Measurements from ENCODE around the gene CKAP4. TPM values are rescaled to one million over a fixed set of nuclear protein-coding genes. Genes with fewer than 3 reads are reported as not detected.

The CKAP4 gene
- total and polyA plus RNA-seq, 2 of the 13 experiments (the other 11 are each of a cell fraction or from before 2014, with no cell fraction given): 39.2 to 70.2 TPM

DNA sequence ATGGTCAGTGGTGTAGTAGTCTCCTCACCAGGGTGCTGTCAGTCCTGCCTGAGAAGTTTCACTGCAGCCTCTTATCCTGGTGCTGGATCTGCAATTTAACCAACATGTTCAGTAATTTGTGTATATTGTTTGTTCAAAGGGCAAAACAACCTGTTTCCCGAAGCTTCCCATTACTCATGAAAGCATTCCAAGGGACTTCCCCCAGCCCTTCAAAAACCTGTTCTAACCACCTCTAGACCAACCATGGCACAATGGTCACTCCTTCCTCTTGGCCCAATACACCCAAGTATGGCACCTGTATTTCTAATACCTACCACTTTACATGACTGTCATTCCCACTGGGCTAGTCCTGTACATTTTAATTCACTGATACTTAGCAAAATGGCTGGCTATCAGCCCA, 12.1 kb downstream of the CKAP4 start (continued):
- TF ChIP-seq CCAR2 (optimal IDR thresholded peaks at IDR 0.05; ENCODE audit: low read depth, low read length) (no peak), ZSCAN21 (CRISPR knock-in tag; IDR thresholded peaks at IDR 0.05; ENCODE audit: borderline replicate concordance) (no peak)
- TF ChIP-seq, protein P1, sequence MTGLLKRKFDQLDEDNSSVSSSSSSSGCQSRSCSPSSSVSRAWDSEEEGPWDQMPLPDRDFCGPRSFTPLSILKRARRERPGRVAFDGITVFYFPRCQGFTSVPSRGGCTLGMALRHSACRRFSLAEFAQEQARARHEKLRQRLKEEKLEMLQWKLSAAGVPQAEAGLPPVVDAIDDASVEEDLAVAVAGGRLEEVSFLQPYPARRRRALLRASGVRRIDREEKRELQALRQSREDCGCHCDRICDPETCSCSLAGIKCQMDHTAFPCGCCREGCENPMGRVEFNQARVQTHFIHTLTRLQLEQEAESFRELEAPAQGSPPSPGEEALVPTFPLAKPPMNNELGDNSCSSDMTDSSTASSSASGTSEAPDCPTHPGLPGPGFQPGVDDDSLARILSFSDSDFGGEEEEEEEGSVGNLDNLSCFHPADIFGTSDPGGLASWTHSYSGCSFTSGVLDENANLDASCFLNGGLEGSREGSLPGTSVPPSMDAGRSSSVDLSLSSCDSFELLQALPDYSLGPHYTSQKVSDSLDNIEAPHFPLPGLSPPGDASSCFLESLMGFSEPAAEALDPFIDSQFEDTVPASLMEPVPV (CRISPR knock-in tag; IDR thresholded peaks at IDR 0.05): no peak

- H4K20me1 ChIP-seq (ENCODE audit: insufficient read depth, low read length): no peaks in the 10 kb centered on the region
- ATAC-seq (no peak), DNase-seq (ENCODE audit: low spot score) (no peak), FAIRE-seq (no peak)
- H3K4me3 ChIP-seq (replicated peaks in 1 of 3; ENCODE audit: insufficient read depth in 1 of 3, low read depth in 2 of 3, low read length in 3 of 3): no peak overlapping the region
- H3K27me3 ChIP-seq (ENCODE audit: control insufficient read depth in 1 of 2, insufficient read depth in 2 of 2, low read length in 2 of 2): peaks cover 2 to 5% of the 10 kb centered on the region in 2 experiments; a peak in 3 of 5 replicates
- BruUV-seq (replicated peaks): no TSS peak
- H3K9me3 ChIP-seq (ENCODE audit: low read length): no peaks in the 10 kb centered on the region
- intact Hi-C loops (cut with micrococcal nuclease; ENCODE audit: unreplicated experiment): no loop called here
- H3K4me1 ChIP-seq (ENCODE audit: insufficient read depth, low read length): no peaks in the 10 kb centered on the region
- H3K27ac ChIP-seq (ENCODE audit: extremely low read length, insufficient read depth, low read length): no peak overlapping the region
- no peak overlapping the region for H3K9ac ChIP-seq (ENCODE audit: insufficient read depth, low read depth, low read length)
- peaks cover 3 to 6% of the 10 kb centered on the region in 2 experiments; a peak in 3 of 5 replicates for H3K36me3 ChIP-seq (replicated peaks in 1 of 2; ENCODE audit: control insufficient read depth in 1 of 2, insufficient read depth in 2 of 2, low read length in 2 of 2)
- no peaks in the 10 kb centered on the region for H3K79me2 ChIP-seq (ENCODE audit: insufficient read depth, low read length)
- in situ Hi-C loops (cut with HindIII; ENCODE audit: extremely low pct_ligation_motif_present, low pct_unique_long_range_greater_than_20kb): no loop called here
- no peak overlapping the region for H3K4me2 ChIP-seq (ENCODE audit: low read depth, low read length)
- TF ChIP-seq REPIN1 (CRISPR knock-in tag; IDR thresholded peaks at IDR 0.05; ENCODE audit: borderline replicate concordance, low read depth) (no peak), ZNF652 (CRISPR knock-in tag; IDR thresholded peaks at IDR 0.05; ENCODE audit: borderline replicate concordance, low read depth) (no peak), MAFK (conservative IDR thresholded peaks at IDR 0.05 in 1 of 2, IDR thresholded peaks at IDR 0.05 in 1 of 2; ENCODE audit: low read length in 2 of 2) (no peak), ZFP82 (CRISPR knock-in tag; IDR thresholded peaks at IDR 0.05; ENCODE audit: borderline replicate concordance) (no peak), PAWR (CRISPR knock-in tag; IDR thresholded peaks at IDR 0.05; ENCODE audit: borderline replicate concordance) (no peak)
- no peak overlapping the region for H2AFZ ChIP-seq (ENCODE audit: low read length)
- 55% methylated on average over 3 of the region's 3 CpGs for WGBS (ENCODE audit: low lambda C conversion rate)
- ChIA-PET POLR2A (no interaction called here), CTCF (ENCODE audit: low intra/inter-chr PET ratio, low total read pairs) (no interaction called here)
Measured at GRCh38 chr12:106234449-106234848, 13.4 kb downstream of the CKAP4 start.

All from HepG2 (cell line).